HUES6 (cell line): Measurements from ENCODE around the gene TMCC1.

ENCODE experiments used
- H3K27ac ChIP-seq: 2 replicates; pipeline ENCODE4 v1.7.0; 2013; ENCODE audit warnings: low read depth, mild to moderate bottlenecking, low read length, inconsistent platforms
- H3K27me3 ChIP-seq: 2 replicates; pipeline ENCODE4 v1.6.1; 2013; ENCODE audit warnings: low read length; ENCODE audit not compliant: control insufficient read depth, insufficient read depth
- H3K36me3 ChIP-seq: 2 replicates; pipeline ENCODE4 v1.6.1; 2013; ENCODE audit warnings: low read length; ENCODE audit not compliant: control insufficient read depth, insufficient read depth
- H3K4me1 ChIP-seq: 2 replicates; pipeline ENCODE4 v1.6.1; 2013; ENCODE audit warnings: low read length; ENCODE audit not compliant: control insufficient read depth, insufficient read depth
- H3K4me3 ChIP-seq: 2 replicates; pipeline ENCODE4 v1.5.1; 2013; ENCODE audit warnings: low read depth, low read length
- H3K9ac ChIP-seq: one replicate; pipeline ENCODE4 v1.6.1; 2013; ENCODE audit warnings: mild to moderate bottlenecking, low read length
- H3K9me3 ChIP-seq: 2 replicates; pipeline ENCODE4 v1.6.1; 2013; ENCODE audit warnings: low read depth, low read length; ENCODE audit not compliant: control insufficient read depth, insufficient read depth

The TMCC1 gene

DNA sequence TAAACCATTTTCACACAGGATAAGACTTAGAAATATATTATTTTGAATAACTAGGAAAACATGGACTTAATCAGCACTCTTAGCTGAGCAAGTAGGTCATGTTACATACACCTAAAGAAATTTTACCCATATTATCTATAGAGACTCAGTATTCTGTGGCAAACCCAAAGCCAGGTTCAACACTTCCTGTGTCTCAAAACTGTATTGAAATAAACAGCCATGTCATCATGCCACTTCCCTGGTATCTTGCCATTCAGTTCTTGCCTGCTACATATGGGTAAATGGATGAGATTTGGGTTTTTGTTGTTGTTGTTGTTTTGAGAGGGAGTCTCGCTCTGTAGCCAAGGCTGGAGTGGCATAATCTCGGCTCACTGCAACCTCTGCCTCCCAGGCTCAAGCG, 145.5 kb downstream of the TMCC1 start:
- H3K27ac ChIP-seq: no peak overlapping the region
- H3K4me3 ChIP-seq: no peak overlapping the region
- peaks cover 4% of the 10 kb centered on the region for H3K9me3 ChIP-seq
- H3K9ac ChIP-seq: no peak overlapping the region
- H3K36me3 ChIP-seq: no peaks in the 10 kb centered on the region
- no peaks in the 10 kb centered on the region for H3K27me3 ChIP-seq
- peaks cover 4% of the 10 kb centered on the region; the same call in 1 of the 2 replicates for H3K4me1 ChIP-seq

DNA sequence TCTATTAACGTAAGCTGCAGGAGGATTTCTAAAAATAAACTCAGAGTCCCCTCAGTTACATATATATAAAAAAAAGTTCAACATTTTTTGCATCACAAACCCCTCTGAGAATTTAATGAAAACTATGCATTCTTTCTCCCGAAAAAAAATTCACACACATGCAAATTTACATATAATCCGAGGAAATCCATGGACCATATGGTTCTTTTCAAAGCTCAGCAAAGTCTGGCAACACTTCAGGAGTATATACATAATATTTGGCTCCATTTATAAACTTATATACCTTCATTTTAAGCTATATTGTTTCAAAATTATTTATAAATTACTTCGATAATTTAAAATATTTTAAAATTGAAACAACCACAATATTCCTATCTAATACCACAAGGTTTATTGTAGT, 146.4 kb downstream of the TMCC1 start:
- H3K4me3 ChIP-seq: no peak overlapping the region
- H3K36me3 ChIP-seq: no peaks in the 10 kb centered on the region
- H3K27me3 ChIP-seq: no peaks in the 10 kb centered on the region
- no peaks in the 10 kb centered on the region for H3K9me3 ChIP-seq
- no peak overlapping the region for H3K27ac ChIP-seq
- no peak overlapping the region for H3K9ac ChIP-seq
- peaks cover 4% of the 10 kb centered on the region; the same call in 1 of the 2 replicates for H3K4me1 ChIP-seq

DNA sequence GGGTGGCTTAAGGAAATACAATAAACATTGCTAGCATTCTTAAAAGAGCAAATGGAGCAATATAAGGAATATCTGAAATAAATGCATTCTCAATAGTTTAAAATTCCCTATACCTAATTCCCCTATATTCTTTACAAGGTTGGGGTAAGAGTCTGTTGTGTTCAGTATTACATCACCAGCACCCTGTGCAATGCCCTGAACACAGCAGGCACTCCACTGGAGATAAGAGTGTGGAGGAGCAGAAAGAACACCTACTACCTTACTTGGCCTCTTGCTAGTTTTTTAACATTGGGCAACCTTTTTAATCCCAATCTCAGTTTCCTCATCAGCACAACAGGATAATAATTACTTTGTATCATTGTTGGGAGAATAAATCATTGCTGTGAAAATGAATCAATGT, 146.9 kb downstream of the TMCC1 start:
- peaks cover 4% of the 10 kb centered on the region; the same call in 1 of the 2 replicates for H3K4me1 ChIP-seq
- H3K9ac ChIP-seq: no peak overlapping the region
- H3K9me3 ChIP-seq: no peaks in the 10 kb centered on the region
- no peaks in the 10 kb centered on the region for H3K27me3 ChIP-seq
- no peaks in the 10 kb centered on the region for H3K36me3 ChIP-seq
- H3K27ac ChIP-seq: no peak overlapping the region
- no peak overlapping the region for H3K4me3 ChIP-seq

DNA sequence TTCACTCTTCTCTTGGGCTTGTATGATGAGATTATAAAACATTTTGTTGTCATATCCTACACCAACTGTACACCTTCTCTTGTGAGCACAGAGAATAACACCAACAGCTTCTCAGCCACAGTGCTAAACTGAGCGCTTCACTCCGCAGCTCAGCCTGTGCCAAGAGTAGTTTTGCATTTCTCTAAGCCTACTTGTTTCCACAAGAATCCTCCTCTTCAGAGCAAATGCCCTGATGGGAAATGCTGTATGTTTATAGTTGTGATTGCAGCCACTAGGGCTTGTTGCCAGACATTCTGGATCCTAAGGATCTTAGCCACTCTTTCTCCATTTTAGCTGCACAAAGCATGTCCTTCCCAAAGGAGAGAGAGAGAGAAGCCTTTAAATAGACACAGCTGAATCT, 148.3 kb downstream of the TMCC1 start:
- Histone ChIP-seq H3K9me3 (no peaks in the 10 kb centered on the region), H3K4me1 (peaks cover 4% of the 10 kb centered on the region; the same call in 1 of the 2 replicates), H3K27me3 (no peaks in the 10 kb centered on the region), H3K27ac (no peak overlapping the region), H3K9ac (no peak overlapping the region), H3K4me3 (no peak overlapping the region), H3K36me3 (no peaks in the 10 kb centered on the region)

DNA sequence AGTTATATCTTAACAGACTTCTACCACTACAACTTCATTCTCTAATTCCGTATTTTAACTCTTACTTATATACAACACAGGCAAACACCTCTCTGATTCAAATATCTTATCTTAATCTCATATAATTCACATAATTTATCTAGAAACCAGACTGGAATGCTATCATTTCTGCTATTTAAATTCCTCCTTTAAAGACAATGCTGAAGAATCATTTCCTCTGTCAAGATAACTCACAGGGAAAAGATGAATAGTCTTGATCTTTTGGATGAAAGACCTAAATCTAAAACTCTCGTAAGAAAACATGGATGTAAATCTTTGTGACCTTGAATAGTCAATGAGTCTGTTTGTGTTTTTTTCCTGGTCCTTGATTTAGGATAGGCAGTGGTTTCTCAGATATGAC, 151.7 kb downstream of the TMCC1 start:
- Histone ChIP-seq H3K27ac (no peak overlapping the region), H3K27me3 (no peaks in the 10 kb centered on the region), H3K9ac (no peak overlapping the region), H3K36me3 (no peaks in the 10 kb centered on the region), H3K4me1 (peaks cover 3% of the 10 kb centered on the region; the same call in 1 of the 2 replicates), H3K9me3 (no peaks in the 10 kb centered on the region), H3K4me3 (no peak overlapping the region)

DNA sequence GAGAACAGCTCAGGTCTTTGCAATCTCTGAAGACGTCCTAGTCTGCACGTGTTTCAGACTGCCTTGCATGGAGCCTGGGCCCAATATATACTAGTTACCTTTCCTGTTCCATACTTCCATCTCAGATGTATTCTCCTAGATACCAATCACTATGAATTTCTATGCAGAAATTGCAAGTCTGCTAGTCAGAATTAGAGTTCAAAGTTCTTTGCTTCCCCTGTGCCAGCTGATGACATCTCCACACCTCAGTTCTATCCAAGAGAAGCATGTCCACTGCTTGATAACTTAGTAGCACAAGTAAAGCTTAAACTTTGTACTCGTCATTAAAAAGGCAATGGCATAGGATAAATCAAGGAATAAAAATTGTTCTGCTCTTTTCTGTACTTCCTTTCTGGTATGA, 153.4 kb downstream of the TMCC1 start:
- no peak overlapping the region for H3K9ac ChIP-seq
- no peaks in the 10 kb centered on the region for H3K36me3 ChIP-seq
- H3K9me3 ChIP-seq: no peaks in the 10 kb centered on the region
- no peaks in the 10 kb centered on the region for H3K27me3 ChIP-seq
- no peak overlapping the region for H3K4me3 ChIP-seq
- no peak overlapping the region for H3K27ac ChIP-seq
- H3K4me1 ChIP-seq: no peaks in the 10 kb centered on the region

DNA sequence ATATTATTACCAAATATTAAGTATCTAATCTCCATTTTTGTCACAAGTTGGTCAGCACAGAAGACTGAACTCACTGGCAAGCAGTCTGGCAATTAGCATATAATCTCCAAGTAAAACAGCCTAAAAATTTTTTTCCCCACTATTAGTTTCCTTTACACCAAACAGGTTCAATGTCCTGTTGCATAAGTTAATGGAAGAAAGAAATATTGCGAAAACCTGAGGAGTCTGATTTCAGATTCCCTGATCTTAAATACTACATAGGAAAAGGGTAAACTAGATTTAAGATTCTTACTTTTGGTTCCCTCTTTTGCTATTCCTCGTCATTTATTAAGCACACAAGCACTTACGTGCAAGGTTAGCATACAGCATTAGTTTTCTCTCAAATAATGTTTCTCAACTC, 153.9 kb downstream of the TMCC1 start:
- Histone ChIP-seq H3K27me3 (no peaks in the 10 kb centered on the region), H3K9me3 (no peaks in the 10 kb centered on the region), H3K36me3 (no peaks in the 10 kb centered on the region), H3K27ac (no peak overlapping the region), H3K4me3 (no peak overlapping the region), H3K4me1 (no peaks in the 10 kb centered on the region), H3K9ac (no peak overlapping the region)

DNA sequence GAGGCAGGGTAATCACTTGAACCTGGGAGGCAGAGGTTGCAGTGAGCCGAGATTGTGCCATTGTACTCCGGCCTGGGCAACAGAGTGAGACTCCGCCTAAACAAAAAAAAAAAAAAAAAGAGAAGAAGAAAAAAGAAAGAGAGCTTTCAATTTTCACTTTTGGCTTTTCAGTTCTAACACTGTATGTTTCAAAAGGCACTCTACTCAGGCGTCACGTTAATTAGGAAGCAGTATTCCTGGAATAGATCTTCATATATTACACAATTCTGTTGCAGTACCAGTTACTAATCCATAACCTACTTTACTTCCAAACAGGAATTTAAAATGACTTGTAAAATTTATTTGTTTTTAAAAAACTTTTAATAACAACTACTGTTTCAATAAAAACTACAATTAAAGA, 155.3 kb downstream of the TMCC1 start:
- H3K27ac ChIP-seq: no peak overlapping the region
- H3K4me1 ChIP-seq: peaks cover 6% of the 10 kb centered on the region; the same call in 1 of the 2 replicates
- H3K9me3 ChIP-seq: no peaks in the 10 kb centered on the region
- no peaks in the 10 kb centered on the region for H3K27me3 ChIP-seq
- H3K36me3 ChIP-seq: no peaks in the 10 kb centered on the region
- H3K9ac ChIP-seq: no peak overlapping the region
- no peak overlapping the region for H3K4me3 ChIP-seq

DNA sequence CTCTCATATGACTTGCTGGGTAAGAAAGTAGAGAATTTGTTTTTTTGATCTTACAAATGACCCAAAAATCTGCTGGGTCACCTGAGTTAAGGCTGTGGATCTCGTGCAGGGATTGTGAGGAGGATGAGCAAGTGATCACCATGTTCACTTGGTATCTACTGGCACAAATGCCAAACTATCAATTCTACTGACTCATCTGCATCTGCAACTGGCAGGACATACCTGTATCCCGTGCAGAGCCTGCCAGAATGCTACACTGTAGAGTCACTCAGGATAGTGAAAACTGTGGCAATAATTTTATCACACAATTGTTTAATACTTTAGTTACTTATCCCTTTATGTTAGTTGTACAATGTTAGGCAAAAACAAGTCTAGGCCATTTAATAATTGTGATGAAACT, 157.4 kb downstream of the TMCC1 start:
- H3K36me3 ChIP-seq: no peaks in the 10 kb centered on the region
- H3K27me3 ChIP-seq: no peaks in the 10 kb centered on the region
- H3K9ac ChIP-seq: no peak overlapping the region
- H3K4me1 ChIP-seq: peaks cover 17% of the 10 kb centered on the region
- no peaks in the 10 kb centered on the region for H3K9me3 ChIP-seq
- no peak overlapping the region for H3K27ac ChIP-seq
- no peak overlapping the region for H3K4me3 ChIP-seq

DNA sequence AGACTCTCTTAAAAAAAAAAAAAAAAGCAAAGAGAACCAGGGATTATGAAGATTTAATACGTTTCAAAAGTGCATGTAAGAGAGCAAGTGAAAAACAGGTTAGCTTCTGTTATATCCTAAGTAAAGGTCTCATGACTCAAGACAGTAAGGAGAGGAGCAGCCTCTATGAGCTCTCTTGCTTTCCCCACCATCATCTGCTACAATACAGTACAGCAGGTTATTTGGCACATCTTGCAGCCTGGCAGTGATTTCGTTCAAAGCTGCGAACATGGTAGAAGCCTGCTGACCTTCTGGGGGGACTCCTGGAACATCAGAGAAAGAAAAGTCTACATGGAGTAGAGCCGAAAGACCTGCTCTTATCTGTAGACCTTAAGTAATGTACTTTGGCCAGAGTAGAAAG, 157.9 kb downstream of the TMCC1 start:
- Histone ChIP-seq H3K4me3 (no peak overlapping the region), H3K4me1 (peaks cover 17% of the 10 kb centered on the region), H3K36me3 (no peaks in the 10 kb centered on the region), H3K27me3 (no peaks in the 10 kb centered on the region), H3K9ac (no peak overlapping the region), H3K27ac (no peak overlapping the region), H3K9me3 (no peaks in the 10 kb centered on the region)

DNA sequence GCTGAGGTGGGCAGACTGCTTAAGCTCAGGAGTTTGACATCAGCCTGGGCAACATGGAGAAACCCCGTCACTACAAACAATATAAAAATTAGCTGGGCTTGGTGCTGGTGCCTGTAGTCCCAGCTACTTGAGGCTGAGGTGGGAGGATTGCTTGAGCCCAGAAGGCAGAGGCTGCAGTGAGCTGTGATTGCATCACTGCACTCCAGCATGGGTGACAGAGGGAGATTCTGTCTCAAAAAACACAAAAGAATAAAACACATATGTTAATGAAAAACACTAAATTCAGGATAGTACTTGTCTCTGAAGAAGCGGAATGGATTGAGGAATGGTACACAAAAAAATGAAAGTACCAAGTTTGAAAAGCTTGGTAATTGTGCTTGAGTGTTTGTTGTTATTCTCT, 159.1 kb downstream of the TMCC1 start:
- Histone ChIP-seq H3K9me3 (no peaks in the 10 kb centered on the region), H3K4me1 (peaks cover 17% of the 10 kb centered on the region), H3K9ac (no peak overlapping the region), H3K36me3 (no peaks in the 10 kb centered on the region), H3K4me3 (no peak overlapping the region), H3K27me3 (no peaks in the 10 kb centered on the region), H3K27ac (no peak overlapping the region)
